ENCODE data around the gene TNRC18.
"Not testable (repeated sequence)": the region's sequence is repeated elsewhere in the genome, so short reads cannot be mapped to it uniquely, and the experiment has no call there.

The TNRC18 gene

GRCh38 chr7:5295039-5296014 lies 128.3 kb downstream of the TNRC18 start:
- H3K4me3 ChIP-seq (ENCODE audit: control insufficient read depth, low read depth, low read length), result no peak overlapping the region
- no peak for TF ChIP-seq CTCF (IDR thresholded peaks at IDR 0.05; ENCODE audit: control insufficient read depth, insufficient read depth, low read depth, low read length, missing control alignments)
- DNase-seq (ENCODE audit: low read depth), result no peak

- no peak for TF ChIP-seq CTCF (IDR thresholded peaks at IDR 0.05; ENCODE audit: control insufficient read depth, insufficient read depth, low read depth, low read length, missing control alignments)
Measured at GRCh38 chr7:5294169-5294987, 129.3 kb downstream of the TNRC18 start.

GRCh38 chr7:5291711-5292335 lies 131.8 kb downstream of the TNRC18 start:
- not testable (repeated sequence) for DNase-seq (ENCODE audit: low read depth); H3K4me3 ChIP-seq (ENCODE audit: control insufficient read depth, low read depth, low read length)

More at GRCh38 chr7:5294169-5294987, 129.3 kb downstream of the TNRC18 start:
- no peak overlapping the region for H3K4me3 ChIP-seq (ENCODE audit: control insufficient read depth, low read depth, low read length)
- no peak for DNase-seq (ENCODE audit: low read depth)

- no peak for TF ChIP-seq CTCF (IDR thresholded peaks at IDR 0.05; ENCODE audit: control insufficient read depth, insufficient read depth, low read depth, low read length, missing control alignments)
Measured at GRCh38 chr7:5291301-5291700, 132.3 kb downstream of the TNRC18 start.

GRCh38 chr7:5289355-5289754 lies 134.3 kb downstream of the TNRC18 start:
- no peak for DNase-seq (ENCODE audit: low read depth)
- H3K4me3 ChIP-seq (ENCODE audit: control insufficient read depth, low read depth, low read length), result no peak overlapping the region
- TF ChIP-seq CTCF (IDR thresholded peaks at IDR 0.05; ENCODE audit: control insufficient read depth, insufficient read depth, low read depth, low read length, missing control alignments), result no peak

More at GRCh38 chr7:5291301-5291700, 132.3 kb downstream of the TNRC18 start:
- H3K4me3 ChIP-seq (ENCODE audit: control insufficient read depth, low read depth, low read length), result no peak overlapping the region
- no peak for DNase-seq (ENCODE audit: low read depth)

- not testable (repeated sequence) for H3K4me3 ChIP-seq (ENCODE audit: control insufficient read depth, low read depth, low read length); DNase-seq (ENCODE audit: low read depth)
Measured at GRCh38 chr7:5288560-5288959, 135.1 kb downstream of the TNRC18 start.

GRCh38 chr7:5287802-5288201 lies 135.8 kb downstream of the TNRC18 start:
- no peak for TF ChIP-seq CTCF (IDR thresholded peaks at IDR 0.05; ENCODE audit: control insufficient read depth, insufficient read depth, low read depth, low read length, missing control alignments)
- DNase-seq (ENCODE audit: low read depth), result no peak
- H3K4me3 ChIP-seq (ENCODE audit: control insufficient read depth, low read depth, low read length), result no peak overlapping the region

GRCh38 chr7:5287373-5287772 lies 136.3 kb downstream of the TNRC18 start:
- not testable (repeated sequence) for DNase-seq (ENCODE audit: low read depth); H3K4me3 ChIP-seq (ENCODE audit: control insufficient read depth, low read depth, low read length)

All from AG09309 (cell line).